HG03196 (cell line): ENCODE results near the gene SPOCK1.
"Not testable (repeated sequence)": the region's sequence is repeated elsewhere in the genome, so short reads cannot be mapped to it uniquely, and the experiment has no call there.

Source experiments
- ATAC-seq: cut with Tn5 transposase; IDR thresholded peaks from one replicate; pipeline ENCODE4 v1.9.1; 2021; ENCODE audit not compliant: unreplicated experiment

The SPOCK1 gene

GRCh38 chr5:137399911-137400310, 99.2 kb downstream of the SPOCK1 start:
- no peak for ATAC-seq

- ATAC-seq: no peak
Measured at GRCh38 chr5:137398751-137399150, 100.4 kb downstream of the SPOCK1 start.

- ATAC-seq: no peak
Measured at GRCh38 chr5:137398154-137398553, 101.0 kb downstream of the SPOCK1 start.

DNA sequence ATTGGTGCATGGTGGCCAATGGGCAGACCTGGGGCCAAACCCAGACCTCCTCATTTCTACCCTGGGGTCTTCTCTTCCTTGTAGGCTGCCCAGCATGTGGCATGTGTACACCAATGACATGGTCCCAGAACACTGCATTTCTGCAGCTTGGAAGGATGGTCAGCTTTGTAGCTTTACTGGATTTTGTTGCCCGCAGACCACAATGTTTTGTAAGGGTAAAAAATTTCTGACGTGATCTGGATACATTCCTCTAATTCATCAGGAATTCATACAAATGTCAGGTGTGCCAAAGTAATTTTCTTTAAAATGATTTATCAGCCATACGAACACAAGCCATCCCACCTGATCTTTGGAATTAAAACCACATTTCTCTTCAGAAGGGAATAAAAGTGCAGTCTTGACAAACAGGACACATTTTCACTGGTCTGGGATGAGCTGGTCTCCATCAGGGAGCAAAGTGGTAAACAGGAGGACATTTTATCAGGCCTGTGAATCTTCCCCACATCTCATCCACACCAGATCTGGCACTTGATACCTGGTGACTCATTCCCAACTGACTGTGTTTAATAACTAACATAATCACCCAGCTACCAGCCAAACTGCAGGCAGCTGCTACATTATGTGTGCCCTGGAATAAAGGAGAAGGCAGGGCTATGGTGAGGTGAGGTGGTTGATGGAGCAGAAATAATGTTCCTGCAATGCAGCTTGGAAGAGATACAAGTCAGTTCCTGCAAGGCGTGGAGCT, 103.9 kb downstream of the SPOCK1 start:
- ATAC-seq: no peak

DNA sequence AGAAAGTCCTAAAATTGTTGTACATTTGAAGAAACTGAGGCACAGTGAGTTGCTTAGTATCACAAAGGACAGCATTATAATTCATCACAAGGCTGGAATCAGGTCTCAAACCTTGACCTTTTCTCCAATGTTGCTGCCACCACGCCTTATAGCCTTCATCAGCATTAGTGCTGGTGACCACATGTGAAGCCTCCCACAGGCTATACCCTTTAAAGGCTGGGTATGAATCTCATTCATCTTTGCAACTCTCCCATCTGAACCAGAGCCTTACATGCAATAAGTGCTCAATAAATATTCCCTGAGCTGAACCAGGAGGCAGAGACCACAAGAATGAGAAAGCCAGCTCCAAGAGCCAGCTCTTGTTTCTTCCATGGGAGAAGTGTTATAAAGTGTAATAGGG, 104.7 kb downstream of the SPOCK1 start:
- no peak for ATAC-seq

DNA sequence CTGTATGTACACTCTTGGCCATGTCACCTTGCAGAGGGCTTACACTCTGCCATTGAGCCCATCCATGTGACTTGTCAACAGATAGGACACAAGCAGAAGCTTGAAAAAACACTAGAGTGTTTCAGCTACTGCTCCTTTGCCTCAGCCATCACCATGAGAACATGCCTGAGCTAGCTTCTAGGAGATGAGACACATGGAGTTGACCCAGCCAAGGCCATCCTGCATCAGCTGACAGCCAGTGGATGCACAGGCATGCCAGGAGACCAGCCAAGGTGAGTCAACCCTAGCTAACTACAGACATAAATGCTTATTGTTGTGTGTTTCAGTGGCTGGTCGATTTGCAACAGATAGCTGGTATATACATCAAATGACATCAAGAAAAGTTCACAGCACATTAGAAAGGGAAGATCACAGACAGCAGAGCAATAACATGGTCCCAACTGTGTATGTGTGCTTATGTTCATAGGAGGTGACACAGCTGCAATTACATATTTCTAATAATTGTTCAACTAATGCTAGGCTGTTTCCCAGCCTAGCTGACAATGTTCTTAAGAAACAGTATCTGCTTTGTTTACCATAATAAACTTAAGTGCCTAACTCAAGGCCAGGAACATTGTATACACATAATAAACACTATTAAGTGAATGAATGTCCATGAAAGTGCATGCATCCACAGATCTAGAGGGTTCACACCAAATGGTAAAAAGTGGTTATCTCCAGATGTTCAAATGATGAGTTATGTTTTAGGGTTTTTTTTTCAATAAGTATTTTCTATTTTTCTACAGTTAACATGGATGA, 105.7 kb downstream of the SPOCK1 start:
- no peak for ATAC-seq

DNA sequence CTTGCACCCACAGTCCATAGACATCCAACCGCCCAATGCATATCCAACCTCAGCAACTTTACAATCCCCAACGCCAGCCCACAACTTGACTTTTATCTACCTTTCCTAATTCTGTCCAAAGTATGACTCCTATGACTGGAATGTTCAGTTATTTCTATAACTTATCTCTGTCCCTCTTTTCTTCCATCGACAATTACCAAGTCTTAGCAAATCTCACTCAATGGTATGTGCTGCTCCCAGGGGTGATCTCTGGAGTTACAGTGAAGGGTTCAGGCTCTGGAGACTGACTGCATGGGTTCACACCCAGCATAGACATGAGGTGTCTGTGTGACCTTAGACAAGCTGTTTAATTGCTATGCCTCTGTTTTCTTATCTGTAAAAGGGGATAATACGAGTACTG, 106.9 kb downstream of the SPOCK1 start:
- no peak for ATAC-seq

GRCh38 chr5:137391044-137391443, 108.1 kb downstream of the SPOCK1 start:
- not testable (repeated sequence) for ATAC-seq

- no peak for ATAC-seq
Measured at GRCh38 chr5:137389042-137389441, 110.1 kb downstream of the SPOCK1 start.

GRCh38 chr5:137385064-137385463, 114.1 kb downstream of the SPOCK1 start:
- ATAC-seq: no peak

GRCh38 chr5:137383909-137384308, 115.2 kb downstream of the SPOCK1 start:
- ATAC-seq: no peak

GRCh38 chr5:137381555-137381954, 117.6 kb downstream of the SPOCK1 start:
- ATAC-seq: no peak

DNA sequence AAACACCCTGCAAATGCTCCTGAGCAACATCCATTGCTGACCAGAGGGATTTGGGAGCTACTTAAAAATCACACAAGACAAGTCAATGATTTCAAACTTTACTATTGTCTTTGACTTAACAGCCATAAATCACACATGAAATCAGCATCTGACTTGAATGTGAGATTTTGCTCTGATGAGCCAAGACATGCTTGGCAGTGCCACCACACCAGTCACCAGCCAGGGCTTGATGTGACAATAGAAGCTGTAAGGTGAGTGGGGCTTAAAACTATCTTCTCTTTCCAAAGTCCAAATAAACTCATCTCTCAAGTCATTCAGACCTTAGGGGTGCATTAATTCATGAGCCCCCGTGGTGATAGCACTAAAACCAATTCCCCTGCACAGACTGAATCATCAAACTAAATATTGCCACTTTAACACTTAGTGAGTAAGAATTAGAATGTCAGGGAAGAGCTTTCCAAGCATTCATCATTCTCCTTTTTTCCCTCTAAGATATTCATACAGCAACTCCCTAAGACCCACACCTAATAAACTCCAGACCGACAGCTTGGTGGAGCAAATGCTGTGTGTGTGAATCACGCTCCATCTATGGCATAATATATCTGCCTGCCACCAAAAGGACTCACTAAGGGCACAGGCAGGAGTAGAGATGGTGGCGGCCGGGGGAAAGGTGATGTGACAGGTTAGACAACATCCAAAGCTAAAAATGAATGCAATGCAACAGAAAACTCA, 119.4 kb downstream of the SPOCK1 start:
- no peak for ATAC-seq

- ATAC-seq: no peak
Measured at GRCh38 chr5:137375741-137376526, 123.2 kb downstream of the SPOCK1 start.

GRCh38 chr5:137374110-137374714, 124.9 kb downstream of the SPOCK1 start:
- no peak for ATAC-seq

GRCh38 chr5:137372773-137373160, 126.4 kb downstream of the SPOCK1 start:
- no peak for ATAC-seq

GRCh38 chr5:137372016-137372772, 126.9 kb downstream of the SPOCK1 start:
- no peak for ATAC-seq

GRCh38 chr5:137370096-137371071, 128.7 kb downstream of the SPOCK1 start:
- ATAC-seq: no peak

DNA sequence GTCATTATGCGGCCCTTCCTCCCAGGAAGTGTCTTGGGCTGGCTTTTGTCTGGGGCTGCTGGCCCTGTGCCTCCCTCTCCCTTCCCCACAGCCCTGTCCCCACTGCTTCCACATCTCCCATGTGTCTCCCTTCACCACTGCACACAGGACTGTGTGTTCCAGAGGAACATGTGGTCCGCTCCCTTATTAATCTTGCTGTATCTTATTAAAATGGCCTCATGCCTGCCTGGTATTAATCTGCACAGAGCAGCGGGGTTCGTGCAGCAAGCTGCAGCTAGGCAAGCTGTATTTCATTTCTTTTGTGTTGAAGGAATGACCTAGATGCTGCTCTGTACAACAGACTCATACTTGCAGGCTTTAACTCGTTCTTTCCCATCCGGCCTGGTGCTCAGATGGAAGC, 130.5 kb downstream of the SPOCK1 start:
- no peak for ATAC-seq
